Measurements from ENCODE around the gene THSD7B. TPM values are rescaled to one million over a fixed set of nuclear protein-coding genes. Genes with fewer than 3 reads are reported as not detected.
A peak's percentile ranks its signal among the peaks of the same experiment; 100 is the strongest.

THSD7B gene
- total RNA-seq, 1 donor from 2014 or later: not detected

GRCh38 chr2:137467246-137467862, 702.0 kb downstream of the THSD7B start:
- no peaks in the 10 kb centered on the region for H3K36me3 Mint-ChIP-seq (ENCODE audit: unreplicated experiment)
- H3K4me3 Mint-ChIP-seq (ENCODE audit: unreplicated experiment): no peak overlapping the region
- H3K9me3 Mint-ChIP-seq (ENCODE audit: unreplicated experiment): no peaks in the 10 kb centered on the region
- peak; percentile 64 for TF ChIP-seq CTCF (IDR thresholded peaks at IDR 0.05)
- no peak for DNase-seq (ENCODE audit: extremely low spot score, unreplicated experiment)
- H3K4me1 Mint-ChIP-seq (ENCODE audit: unreplicated experiment): peaks cover 1% of the 10 kb centered on the region
- H3K27ac Mint-ChIP-seq (ENCODE audit: unreplicated experiment): no peak overlapping the region
- H3K27me3 Mint-ChIP-seq (ENCODE audit: unreplicated experiment): peaks cover 8% of the 10 kb centered on the region

GRCh38 chr2:137493261-137493660, 727.9 kb downstream of the THSD7B start:
- Mint-ChIP-seq H3K27ac (ENCODE audit: unreplicated experiment) (no peak overlapping the region), H3K27me3 (ENCODE audit: unreplicated experiment) (peaks cover 8% of the 10 kb centered on the region), H3K9me3 (ENCODE audit: unreplicated experiment) (no peaks in the 10 kb centered on the region), H3K4me3 (ENCODE audit: unreplicated experiment) (no peak overlapping the region), H3K4me1 (ENCODE audit: unreplicated experiment) (no peaks in the 10 kb centered on the region), H3K36me3 (ENCODE audit: unreplicated experiment) (no peaks in the 10 kb centered on the region)
- no peak for TF ChIP-seq CTCF (IDR thresholded peaks at IDR 0.05)
- DNase-seq (ENCODE audit: extremely low spot score, unreplicated experiment): no peak

GRCh38 chr2:137500599-137500998, 735.3 kb downstream of the THSD7B start:
- DNase-seq (ENCODE audit: extremely low spot score, unreplicated experiment): no peak
- no peaks in the 10 kb centered on the region for H3K36me3 Mint-ChIP-seq (ENCODE audit: unreplicated experiment)
- no peaks in the 10 kb centered on the region for H3K9me3 Mint-ChIP-seq (ENCODE audit: unreplicated experiment)
- H3K4me1 Mint-ChIP-seq (ENCODE audit: unreplicated experiment): no peaks in the 10 kb centered on the region
- no peak overlapping the region for H3K27ac Mint-ChIP-seq (ENCODE audit: unreplicated experiment)
- no peak for TF ChIP-seq CTCF (IDR thresholded peaks at IDR 0.05)
- no peak overlapping the region for H3K4me3 Mint-ChIP-seq (ENCODE audit: unreplicated experiment)
- no peaks in the 10 kb centered on the region for H3K27me3 Mint-ChIP-seq (ENCODE audit: unreplicated experiment)

- no peak for DNase-seq (ENCODE audit: extremely low spot score, unreplicated experiment)
- no peak for TF ChIP-seq CTCF (IDR thresholded peaks at IDR 0.05)
- Mint-ChIP-seq H3K4me3 (ENCODE audit: unreplicated experiment) (no peak overlapping the region), H3K9me3 (ENCODE audit: unreplicated experiment) (no peaks in the 10 kb centered on the region), H3K4me1 (ENCODE audit: unreplicated experiment) (no peaks in the 10 kb centered on the region), H3K27me3 (ENCODE audit: unreplicated experiment) (peaks cover 2% of the 10 kb centered on the region), H3K36me3 (ENCODE audit: unreplicated experiment) (no peaks in the 10 kb centered on the region), H3K27ac (ENCODE audit: unreplicated experiment) (no peak overlapping the region)
Measured at GRCh38 chr2:137507237-137507636, 741.9 kb downstream of the THSD7B start.

- DNase-seq (ENCODE audit: extremely low spot score, unreplicated experiment): no peak
- H3K27me3 Mint-ChIP-seq (ENCODE audit: unreplicated experiment): peaks cover 2% of the 10 kb centered on the region
- H3K4me1 Mint-ChIP-seq (ENCODE audit: unreplicated experiment): no peaks in the 10 kb centered on the region
- no peak for TF ChIP-seq CTCF (IDR thresholded peaks at IDR 0.05)
- H3K4me3 Mint-ChIP-seq (ENCODE audit: unreplicated experiment): no peak overlapping the region
- H3K36me3 Mint-ChIP-seq (ENCODE audit: unreplicated experiment): no peaks in the 10 kb centered on the region
- H3K27ac Mint-ChIP-seq (ENCODE audit: unreplicated experiment): no peak overlapping the region
- no peaks in the 10 kb centered on the region for H3K9me3 Mint-ChIP-seq (ENCODE audit: unreplicated experiment)
Measured at GRCh38 chr2:137508739-137509384, 743.5 kb downstream of the THSD7B start.

All from osteocyte (in vitro differentiated cells).